ENCODE measurements around the gene BNIP3.

Gene BNIP3

DNA sequence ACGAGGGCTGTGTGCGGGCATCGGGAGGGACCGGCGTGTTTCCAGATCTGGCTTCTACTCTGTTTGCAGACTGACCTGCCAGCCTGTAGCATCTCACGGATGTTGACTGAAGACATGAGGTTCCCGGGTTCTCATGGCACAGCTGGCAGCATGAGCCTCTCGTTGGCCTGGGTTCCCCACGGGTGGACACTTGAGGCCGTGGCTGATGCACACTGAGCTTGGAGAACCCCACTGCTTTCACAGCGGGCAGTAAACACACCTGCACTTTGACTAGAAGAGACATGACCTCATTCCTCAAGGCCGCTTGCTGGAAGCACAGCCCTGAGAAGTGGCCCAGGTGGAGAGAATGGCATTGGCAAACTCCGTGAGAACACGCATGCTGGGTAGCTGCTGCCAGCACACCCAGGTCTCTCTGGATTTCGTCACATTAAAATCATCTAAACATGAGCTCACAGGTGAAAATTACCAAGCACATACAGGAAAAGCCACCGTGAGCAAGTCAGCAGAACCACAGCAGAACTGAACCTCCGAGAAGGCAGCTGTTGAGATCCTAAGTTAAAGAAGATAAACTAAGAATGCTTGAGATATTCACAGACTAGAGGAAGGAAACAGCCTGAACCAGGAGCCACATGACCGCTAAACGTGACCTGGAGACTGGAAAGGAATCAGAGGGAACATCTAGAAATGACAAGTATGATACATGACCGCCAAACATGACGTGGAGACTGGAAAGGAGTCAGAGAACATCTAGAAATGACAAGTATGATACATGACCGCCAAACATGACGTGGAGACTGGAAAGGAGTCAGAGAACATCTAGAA, 32.5 kb downstream of the BNIP3 start:
- no peak for DNase-seq

DNA sequence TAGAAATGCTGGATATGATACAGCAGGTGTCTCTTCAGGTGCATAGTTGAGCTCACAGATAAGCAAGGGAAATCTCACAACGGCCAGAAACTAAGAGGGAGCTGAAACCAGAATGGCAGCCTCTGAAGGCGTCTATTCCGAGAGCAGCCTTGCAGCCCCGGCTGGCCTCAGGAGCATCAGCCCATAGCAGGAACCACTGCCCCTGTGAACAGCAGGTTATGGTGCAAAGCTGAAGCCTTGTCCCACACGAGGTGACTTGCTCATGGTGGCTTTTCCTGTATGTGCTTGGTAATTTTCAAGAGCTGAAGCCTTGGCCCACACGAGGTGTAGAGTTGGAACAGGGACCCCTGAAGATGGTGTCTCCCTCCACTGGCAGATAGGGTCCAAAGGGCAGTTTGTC, 33.2 kb downstream of the BNIP3 start:
- no peak for DNase-seq

DNA sequence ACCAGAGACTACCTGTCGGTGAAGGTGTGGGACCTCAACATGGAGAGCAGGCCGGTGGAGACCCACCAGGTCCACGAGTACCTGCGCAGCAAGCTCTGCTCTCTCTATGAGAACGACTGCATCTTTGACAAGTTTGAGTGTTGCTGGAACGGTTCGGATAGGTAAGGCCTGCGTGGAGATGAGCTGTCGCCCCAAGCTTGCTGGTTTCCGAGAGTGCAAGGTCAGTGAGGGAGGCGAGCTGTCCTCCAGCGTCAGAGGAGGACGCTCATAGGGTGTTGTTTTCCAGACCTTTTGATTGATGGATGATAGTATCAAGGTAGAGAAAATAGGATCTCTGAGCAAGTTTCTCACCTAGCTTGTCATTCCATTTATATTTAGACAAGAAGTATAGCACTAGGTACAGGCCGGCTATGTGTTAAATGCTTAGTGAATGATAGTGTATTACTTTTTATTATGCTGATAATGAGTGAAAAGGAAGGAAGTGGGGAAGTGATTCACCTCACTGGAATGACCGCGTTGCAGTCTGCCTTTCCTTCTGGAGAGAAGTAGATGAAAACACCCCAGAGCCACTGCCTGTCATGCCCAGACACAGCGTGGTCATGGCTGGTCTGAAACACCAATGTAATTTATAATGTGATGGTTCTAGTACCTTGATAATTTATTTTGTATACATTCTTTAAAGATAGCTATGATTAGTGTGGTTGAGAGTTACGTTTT, 33.9 kb downstream of the BNIP3 start:
- no peak for DNase-seq

DNA sequence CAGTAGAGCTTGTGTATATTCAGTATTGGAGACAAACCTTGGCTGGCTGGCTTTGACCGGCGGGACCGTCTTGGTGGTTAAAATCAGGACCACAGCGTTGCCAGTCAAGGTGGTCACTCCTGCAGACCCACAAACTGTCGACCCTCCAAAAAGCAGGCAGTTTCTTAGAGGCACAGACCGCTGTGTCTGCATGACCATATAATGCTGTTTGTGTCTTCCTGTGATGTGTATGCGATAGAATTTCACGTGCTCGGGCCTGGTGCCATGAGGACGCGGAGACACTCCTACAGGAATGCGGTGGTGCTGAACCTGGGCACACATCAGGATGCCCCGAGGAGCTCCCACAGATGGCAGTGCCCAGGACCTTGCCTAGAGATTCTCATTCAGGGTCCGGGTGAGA, 34.8 kb downstream of the BNIP3 start:
- DNase-seq = no peak

DNA sequence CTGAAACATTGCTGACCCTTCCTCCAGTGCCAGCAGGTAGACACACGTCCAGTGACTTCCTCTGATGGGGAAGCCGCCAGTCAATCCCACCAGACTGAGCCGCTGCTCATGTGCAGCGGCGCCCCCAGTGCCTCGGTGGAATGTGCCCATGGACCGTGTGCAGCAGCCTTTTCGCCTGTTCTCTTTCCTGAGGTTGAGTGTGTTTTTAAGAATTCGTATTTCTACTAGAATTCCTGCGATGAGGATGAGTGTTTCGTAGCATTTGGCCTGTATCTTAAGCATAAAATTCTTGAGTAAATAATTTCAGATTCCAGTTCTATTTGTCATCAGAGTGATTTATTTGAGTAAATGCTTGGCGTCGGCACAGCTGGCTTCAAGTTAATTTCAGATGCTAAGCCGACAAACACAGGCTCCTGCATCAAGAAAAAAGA, 35.4 kb downstream of the BNIP3 start:
- DNase-seq = no peak

DNA sequence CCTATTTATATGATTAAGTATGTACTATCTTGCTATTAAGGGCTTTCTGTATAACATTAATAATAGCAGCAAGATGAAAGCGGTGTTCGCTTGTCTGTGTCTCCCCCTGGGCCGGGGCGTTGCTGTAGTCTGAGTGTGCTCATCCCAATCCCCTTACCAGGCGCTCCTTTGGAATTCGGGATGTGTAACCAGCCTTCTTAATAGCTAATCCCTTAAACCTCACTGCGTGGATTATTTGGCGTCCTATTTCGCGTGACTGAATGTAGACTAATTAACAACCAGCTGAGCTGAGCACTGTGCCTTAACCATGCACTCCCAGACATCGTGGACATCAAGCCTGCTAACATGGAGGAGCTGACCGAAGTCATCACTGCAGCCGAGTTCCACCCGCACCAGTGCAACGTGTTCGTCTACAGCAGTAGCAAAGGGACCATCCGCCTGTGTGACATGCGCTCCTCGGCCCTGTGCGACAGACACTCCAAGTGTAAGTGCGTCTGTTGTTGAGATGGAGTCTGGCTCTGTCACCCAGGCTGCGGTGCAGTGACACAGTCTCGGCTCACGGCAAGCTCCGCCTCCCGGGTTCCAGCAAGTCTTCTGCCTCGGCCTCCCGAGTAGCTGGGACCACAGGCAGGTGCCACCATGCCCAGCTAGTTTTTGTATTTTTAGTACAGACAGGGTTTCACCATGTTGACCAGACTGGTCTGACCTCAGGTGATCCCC, 36.6 kb downstream of the BNIP3 start:
- DNase-seq = no peak

DNA sequence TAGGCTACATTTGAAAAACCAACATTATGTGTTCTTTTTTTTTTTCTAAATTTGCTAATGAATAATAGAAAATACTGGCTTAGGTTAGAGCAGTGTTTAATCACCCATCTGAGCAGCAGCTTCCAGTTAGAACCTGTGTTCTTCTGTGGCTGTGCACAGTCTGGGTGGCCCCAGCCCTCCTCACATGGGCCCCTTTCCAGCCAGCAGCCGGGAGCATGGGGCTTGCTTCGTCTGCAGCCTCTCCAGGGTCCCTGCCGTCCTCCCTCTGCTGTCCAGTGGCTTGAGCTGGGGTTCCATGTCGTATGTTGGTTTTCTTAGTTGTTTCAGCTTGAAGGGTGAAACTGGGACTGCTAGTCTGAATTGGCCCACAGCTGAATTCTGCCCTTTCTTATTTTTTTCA, 37.3 kb downstream of the BNIP3 start:
- no peak for DNase-seq

DNA sequence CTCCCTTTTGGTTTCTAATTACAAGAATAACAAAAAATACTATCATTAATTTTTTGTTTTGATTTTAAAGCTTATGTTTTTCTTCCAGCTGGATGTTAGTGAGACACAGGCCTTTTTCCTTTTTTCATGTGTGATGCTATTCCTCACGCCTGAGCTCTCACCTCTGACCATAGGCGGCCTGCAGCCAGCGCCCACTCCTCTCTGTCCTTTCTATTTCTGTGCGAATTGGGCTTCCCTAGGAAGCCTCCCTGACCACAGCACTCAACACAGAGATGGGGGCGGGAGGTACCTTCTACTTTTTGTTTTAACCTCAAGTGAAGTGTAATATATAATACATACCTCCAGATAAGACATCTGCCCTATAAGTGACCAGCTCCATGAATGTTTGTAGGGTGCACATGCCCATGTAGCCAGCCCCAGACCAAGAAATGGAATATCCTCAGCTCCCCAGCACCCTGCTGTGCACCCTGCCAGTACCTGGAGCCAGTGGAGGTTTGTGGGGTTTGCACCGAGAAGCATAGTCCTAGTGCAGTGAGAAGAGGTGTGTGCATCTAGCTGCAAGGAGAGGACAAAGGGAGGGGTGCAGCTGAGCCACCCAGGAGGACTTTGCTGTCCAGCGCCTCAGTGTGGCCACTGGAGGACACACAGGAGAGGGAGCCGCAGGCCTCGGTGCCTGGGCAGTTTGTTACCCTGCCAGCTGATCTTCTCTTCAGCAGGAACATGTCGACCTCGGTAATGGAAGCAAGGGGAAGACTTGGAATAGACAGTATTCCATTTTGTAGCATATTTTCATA, 38.5 kb downstream of the BNIP3 start:
- no peak for DNase-seq

DNA sequence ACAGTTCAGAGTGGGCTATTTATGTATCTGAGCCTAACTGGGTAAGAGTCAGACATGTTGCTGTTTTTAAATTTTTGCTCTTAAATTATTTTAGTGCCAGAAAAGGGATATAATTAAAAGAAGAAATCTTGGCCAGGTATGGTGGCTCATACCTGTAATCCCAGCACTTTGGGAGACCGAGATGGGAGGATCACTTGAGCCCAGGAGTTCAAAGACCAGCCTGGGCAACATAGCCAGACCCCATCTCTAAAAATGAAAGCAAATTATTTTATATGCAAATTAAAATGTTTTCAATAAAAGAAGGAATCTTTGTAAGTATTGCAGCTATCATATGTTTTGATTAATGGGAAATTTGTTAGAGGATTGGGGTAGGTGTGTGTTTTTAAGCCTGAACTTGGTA, 39.3 kb downstream of the BNIP3 start:
- no peak for DNase-seq

DNA sequence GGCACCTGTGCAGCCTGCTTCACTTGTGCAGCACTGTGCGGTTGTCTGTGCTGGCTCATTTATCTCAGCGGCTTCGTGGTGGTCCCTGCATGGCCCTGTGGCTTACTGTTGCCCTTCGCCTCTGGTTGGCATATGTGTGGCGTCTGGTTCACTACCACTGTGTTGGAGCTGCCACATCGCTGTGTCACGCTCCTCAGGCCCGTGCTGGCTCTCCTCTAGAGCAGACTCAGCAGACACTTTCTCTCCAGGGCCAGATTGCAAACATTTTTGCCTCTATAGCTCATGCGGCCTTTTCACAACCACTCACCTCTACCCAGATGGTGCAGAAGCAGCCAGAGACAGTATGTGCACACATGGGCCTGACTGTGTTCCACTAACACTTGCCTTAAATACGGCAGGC, 43.0 kb downstream of the BNIP3 start:
- no peak for DNase-seq

DNA sequence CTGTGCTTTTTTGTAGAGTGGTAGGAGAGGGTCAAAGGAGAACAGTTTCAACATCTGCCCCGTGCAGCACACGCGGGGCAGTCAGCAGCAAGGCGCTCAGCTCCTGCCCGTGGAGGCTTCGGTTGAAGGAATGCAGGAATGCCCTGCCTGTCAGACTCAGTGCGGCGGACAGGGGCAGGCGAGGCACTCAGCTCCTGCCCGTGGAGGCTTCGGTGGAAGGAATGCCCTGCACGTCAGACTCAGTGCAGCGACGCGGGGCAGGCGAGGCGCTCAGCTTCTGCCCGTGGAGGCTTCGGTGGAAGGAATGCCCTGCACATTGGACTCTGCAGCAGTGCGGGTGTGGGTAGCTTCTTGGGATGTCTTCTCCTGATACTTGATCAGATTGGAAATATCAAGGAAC, 43.9 kb downstream of the BNIP3 start:
- no peak for DNase-seq

DNA sequence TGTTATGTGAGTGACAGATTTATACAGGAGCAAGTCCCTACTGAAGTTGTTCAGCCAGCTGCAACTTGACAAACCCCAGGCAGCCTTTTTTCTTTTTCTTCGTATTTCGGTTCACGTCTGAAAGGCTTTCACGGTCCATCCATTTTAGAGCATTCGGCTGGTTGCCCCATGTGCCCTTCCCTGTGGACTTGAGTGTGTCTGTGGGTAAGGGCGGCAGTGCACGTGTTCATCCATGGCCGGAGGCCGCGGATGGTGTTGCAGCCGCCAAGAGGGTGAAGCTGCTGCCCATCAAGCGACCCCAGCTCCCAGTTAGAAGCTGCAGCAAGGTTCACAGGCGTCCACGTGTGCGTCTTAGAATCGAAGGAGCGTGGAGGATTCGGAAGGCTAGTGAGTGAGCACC, 45.0 kb downstream of the BNIP3 start:
- DNase-seq = no peak

DNA sequence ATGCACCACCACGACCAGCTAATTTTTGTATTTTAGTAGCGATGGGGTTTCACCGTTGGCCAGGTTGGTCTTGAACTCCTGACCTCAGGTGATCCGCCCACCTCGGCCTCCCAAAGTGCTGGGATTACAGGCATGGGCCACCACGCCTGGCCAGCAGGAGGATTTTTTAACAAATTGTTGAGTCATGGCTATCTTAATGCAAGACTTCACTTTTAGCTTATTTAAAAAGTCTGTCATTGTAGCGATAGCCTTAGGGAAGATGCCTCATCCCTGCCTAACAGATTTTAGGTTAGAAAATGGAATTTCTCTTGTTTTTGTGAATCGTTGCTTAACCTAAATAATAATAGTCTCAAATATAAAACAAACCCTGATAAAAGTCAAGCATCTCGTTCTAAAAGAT, 45.4 kb downstream of the BNIP3 start:
- DNase-seq = no peak

DNA sequence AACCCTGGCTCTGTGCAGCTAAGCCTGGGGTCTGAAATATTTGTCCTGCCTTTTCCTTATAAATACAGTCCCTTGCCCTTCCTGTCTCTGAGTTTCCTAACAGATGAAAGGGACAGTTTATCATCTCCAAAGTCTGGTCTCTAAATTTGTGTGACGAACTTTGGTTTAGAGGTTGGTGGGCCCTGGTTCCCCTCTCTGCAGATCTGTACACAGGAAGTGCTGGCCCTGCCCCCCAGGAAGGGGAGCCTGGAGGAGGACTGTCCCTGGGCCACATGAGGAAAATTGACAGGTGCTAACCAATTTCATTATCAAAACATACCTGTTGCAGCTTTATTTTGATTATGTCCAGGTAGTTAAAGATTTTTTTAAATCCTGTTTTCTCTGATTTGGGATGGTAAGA, 46.5 kb downstream of the BNIP3 start:
- DNase-seq = no peak

DNA sequence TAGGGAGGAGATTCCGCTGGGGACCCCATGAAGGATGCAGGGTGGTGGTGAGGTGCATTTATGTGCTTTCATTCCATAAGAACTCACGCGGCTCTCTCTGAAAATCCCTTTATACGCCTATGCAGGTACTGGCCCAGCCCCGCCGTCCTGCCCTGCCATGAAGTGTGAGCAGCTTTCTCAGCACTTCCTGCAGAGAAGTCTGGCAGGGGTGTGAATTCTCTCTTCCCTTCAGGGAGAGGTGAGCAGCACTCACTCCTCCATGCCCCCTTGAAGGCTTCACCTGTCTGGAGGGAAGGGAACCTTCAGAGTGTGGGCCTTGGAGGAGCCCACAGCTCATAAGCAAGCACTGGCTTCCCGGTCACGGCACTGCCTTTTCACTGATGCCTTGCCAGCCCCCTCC, 47.0 kb downstream of the BNIP3 start:
- no peak for DNase-seq

DNA sequence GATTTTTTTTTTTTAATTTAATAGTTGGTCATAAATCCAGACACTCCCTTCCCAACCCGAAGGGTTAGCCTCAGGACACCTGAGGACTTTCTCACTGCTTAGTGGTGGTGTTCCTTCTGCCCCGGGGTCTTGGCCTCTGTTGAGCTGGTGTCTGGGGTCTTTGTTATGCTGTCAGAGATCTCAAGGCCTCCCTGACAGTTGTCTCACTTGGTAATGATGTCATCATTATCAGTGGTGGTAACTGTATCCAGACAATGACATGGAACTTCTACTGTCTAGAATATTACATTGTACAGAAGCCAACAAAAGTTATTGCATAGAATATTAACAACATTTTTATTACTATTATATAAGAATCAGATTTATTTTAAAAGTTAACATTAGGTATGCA, 48.0 kb downstream of the BNIP3 start:
- DNase-seq = no peak

DNA sequence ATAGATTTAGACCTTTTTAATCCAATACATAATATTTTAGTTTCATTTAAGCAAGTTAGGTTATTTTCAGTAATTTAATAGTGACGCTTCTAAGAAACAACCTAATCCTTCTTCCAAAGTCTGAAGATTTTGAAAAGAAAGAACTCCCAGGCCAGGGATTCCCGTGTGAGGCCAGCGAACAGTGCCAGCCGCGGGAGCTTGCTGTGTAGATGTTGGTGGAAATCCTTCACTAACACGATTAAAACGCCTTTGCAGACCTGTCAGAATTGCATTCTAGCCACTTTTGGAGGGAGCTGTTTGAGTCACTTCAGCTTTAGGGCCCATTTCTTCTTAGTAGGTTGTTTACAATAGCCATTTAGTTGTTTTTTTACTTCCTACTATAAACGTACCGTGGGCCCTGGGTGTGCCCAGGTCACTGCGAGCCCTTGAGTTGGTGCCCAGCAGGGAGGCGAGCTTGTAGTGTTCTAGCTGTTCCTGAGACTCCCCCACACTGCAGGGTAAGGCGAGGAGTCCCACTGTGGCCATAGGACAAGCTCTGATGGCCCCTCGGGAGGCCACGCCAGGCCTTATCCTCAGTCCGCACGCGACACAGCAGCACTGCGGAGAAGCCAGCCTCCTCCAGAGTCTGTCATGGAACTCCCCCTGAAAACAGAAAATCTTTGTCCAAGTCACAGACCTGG, 48.6 kb downstream of the BNIP3 start:
- no peak for DNase-seq

DNA sequence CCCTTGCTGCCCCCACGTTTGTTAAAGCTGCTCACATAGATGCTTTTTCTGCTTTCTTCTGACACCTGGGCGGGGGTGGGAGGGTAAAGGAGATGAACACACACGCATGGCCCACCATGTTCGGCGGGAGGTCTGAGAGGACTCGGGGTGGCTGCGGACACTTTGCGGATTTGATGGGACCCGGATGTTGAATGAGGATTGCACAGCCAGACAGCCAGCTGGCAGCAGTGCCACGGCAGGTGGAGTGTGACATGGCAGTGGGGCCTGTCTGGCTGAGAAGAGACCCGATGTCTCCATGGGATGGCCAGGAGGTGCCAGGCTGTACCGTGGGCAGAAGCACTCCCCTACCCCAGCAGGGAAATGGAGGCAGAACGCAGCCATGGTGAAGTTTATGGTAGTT, 49.7 kb downstream of the BNIP3 start:
- DNase-seq = no peak

DNA sequence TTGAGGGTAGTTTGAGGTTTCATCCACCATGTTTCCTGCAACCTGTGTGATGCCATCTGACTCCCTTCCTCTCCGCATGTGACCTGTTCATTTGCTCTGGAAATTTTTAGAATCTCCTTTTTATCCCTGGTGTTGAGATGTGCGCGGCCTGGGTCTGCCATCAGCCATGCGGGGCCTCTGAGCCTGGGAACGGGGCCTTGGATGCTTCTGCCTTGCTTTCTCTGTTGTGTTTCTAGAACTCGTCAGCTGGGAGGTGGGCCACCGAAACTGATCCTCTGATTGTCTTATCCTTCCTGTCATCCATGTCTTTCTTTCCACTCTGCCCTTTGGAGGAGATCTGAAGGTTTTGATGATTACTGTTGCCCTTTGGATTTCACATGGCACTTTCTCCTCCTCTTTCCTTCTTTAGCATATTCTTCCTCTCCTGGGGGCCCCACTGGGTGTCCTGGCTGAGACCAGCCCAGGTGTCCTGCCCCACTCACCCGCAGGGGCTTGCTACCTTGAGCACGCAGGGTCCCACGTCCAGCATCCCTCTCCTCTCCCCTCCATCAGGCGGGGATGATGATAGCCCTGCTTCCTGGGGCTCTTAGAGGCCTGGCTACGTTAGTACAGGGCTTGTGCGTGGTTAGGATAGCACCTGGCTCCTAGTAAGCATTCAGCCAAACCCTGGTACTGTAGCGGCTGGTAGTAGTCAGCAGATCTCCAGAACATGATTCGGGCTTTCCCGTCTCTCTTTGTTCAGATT, 51.0 kb downstream of the BNIP3 start:
- no peak for DNase-seq

DNA sequence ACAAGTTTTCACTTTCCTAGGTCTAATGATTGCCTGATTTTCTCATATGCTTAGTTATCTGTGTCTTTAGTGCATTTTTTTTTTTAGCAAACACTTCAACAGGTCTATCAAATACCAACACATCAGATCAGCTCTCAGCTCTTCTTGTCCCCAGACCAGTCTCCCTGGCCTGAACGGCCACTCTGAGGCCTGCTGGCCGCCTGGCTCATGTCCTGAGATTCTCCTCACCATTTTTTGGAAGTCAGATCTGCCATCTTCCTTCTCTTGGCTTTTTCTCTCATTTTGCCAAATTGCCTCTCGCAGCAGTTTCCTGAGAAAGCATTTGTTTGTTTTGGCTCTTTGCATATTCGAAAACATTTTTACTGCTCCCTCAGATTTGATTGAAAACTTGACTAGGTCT, 51.6 kb downstream of the BNIP3 start:
- DNase-seq = no peak

DNA sequence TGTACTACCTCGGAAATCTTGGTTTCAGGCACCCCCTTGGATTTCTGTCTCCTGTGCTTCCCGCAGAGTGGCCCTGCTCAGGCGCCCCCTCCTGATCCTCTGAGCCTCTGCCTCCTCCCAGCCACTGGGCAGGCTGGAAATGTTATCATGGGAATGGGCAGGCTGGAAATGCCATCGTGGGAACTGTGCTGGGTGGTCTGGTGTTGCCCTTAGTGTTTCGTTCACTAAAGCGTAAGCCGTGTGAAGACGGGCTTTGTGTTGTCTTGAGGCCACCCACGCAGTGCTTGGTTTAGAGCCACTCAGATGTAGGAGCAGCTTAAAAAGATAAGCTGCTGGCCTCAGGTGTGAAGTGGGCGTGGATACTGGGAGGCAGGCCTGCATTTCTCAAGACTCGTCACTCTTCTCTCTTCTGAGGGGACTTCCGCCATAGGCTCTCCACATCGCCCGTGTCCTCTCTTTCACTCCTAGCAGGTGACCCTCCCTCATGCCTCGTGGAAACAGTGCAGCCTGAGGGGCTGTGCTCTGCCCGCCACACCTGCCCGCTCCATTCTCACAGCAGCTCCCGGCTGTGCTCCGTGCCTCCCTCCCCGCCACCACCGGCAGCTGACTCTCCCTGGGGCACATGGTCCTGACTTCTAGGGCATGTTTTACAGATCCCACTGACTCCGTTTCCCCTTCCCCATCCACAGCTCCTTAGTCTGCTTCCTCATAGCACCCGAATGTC, 52.4 kb downstream of the BNIP3 start:
- DNase-seq = no peak
